GM20431 (cell line): ENCODE results near the gene LNX1.

ENCODE experiments used
- in situ Hi-C: fragments of 300-500 bp; cut with MseI, MboI; formaldehyde crosslinking; loops from one replicate; pipeline ENCODE4 v1.15.0; 2020; ENCODE audit warnings: low sequenced_read_pairs; ENCODE audit not compliant: unreplicated experiment

LNX1 gene

DNA sequence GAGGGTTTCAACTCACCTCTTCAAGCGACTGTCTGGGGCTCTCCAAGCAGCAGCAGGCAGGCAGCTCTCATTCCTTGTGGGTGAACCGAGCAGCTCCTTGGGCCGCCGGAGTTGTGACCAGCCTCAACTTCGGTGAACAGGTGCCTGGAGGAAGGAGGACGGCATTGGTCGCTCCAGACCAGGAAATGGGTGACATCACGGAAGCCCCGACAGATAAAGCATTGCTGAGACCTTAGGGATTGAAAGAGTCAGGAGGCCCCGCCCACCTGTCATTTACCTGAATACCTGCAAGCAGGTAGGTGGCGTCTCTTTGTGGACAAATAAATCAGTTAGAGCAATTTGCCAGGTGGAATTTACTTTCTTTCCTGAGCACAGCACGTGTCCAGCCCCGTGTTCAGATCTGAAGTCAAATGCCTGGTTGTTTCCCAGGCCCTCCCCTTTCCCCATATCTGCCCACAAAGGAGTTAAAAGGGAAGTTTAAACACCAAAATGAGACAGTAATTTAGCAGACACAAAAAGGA lies at the start of gene LNX1:
Gene LNX1, minus strand, starts transcription at position 115 of the 521 bp plus-strand sequence. CDS start 17,484 bp downstream, outside the sequence.
- in situ Hi-C loops: no loop called here

DNA sequence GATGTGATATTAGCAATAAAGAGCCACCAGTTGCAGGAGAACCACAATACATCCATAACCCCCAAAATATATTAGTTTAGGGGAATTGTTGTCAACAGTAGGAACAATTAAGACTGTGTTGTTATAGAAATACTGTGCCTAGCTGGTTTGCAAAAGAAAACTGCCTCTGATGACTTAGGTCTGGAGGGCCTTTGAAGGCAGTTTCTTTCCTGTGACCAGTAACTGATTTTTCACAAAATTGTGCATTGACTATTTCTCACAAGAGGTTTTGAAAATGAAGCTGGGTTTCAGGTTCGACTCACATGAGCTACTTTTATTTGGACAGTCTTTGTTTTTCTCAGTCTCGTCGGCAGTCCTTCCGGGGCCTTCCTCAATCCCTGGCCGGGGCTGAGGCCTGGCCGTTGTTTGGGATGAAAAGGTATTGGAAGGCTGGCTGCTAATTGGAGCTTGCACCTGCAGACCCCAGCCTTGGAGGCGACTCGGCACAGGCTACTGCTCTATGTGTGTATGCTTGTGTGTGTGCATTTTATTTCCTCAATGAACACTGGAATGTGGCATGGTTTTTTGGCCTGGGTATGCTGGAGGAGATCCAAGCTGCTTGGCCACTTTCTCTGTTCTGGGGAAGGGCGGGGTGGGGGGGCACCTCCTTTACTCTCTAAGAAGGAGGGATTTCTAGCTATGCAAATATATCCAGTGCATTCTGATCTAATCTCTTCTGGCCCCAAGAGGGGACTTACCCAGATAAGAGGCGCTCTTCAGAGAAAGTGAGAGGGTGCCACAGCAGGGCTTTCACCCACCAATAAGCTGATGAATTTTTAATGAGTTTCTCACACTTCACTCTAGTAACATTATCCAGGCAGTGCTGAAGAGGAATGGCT lies 49.5 kb upstream of the LNX1 start:
- in situ Hi-C loops: no loop called here

DNA sequence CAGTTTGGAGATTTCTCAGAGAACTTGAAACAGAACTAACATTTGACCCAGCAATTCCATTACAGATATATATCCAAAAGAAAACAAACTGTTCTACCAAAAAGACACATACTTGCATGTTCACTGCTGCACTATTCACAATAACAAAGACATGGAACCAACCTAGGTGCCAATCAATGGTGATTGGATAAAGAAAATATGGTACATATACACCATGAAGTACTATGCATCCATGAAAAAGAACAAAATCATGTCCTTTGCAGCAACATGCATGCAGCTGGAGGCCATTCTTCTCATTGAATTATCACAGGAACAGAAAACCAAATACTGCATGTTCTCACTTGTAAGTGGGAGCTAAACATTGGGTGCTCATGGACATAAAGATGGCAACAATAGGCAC lies 47.6 kb upstream of the LNX1 start:
- in situ Hi-C loops: no loop called here

DNA sequence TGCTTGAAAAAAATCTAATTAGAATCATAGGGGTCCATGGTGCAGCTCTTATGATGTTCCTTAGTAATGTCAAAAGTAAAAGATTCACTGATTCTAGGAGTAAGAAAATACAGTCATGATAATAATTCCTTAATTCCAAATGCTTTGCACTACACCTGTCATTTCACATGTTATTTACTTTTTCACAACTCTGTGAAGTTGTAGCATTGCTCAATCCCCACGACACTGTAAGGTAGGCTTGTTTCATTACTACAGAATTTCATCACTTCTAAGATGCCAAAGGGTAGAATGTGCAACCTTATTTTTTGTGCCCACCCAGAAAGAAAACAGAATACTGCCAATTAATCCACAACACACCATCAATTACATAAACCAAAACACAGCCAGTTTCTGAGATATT lies 46.1 kb upstream of the LNX1 start:
- in situ Hi-C loops: no loop called here

DNA sequence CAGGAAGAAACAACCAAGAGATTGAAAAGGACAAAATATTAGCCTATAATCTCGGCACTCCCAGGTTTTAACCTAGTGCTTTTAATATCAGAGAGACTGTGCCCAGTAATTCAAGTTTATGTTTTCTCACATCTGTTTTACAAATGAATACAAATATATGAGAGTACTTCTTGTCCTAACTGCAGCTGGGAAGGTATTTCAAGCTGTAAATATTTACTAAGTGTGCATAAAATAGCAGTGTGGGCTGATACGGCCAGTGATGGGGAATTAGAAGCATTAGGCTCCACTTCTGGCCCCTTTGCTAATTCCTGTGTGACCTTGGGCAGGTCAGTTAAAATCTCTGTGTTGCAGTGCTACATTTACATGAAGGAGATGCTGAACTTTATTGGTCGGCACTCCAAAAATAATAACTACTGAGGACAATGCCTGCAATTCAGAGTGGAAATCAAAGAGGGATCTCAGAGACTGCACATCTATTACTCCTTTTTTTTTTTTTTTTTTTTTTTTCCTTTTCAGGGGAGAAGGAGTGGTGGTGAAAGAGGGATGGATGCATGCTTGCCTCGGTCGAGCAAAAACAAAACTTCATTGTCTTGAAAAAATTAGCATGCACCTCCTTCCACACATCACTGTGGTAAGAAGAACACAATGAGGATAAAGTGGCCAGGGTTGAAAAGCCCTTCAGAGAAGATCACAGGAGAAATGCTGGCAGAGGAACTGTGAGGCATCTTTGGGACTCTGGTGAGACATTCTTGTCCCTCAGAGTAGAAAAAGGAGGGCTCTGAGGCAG lies 44.6 kb upstream of the LNX1 start:
- in situ Hi-C loops: no loop called here

DNA sequence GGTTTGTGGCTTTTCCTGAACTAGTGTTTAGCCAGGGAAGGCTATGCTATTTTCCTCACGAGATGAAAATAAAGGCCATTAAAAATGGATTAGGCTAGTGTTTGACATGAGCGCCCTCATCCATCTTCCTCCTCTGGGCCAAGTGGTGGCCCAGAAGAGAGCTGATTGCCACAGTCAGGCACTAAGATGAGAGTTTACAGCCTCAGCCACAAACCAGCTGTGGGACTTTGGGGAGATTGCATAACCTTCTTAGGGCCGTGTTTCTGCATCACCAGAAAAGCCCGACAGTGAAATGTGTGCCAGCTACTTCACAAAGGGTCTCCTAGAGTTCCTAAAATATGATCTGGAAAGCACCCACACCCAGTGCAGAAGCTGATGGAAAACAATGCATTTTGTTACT lies 42.3 kb upstream of the LNX1 start:
- in situ Hi-C loops: no loop called here

DNA sequence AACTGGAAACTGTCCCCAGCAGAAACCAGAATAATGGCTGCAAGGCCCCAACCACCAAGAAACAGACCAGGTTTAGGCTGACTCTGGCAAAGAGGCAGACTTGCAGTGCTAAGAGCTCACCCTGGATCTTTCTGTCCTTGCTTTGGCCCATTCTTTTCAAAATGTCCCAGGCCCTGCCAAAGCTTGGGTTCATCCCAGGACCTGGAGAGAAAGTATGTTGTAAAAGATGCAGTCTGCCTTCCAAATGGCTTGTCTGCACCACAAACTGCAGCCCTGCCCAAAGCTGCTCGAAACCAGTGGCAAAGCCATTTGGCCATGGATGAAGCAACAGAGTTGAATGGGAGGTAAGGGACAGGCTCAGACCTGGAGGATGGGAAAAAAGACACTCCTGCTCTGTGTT lies 38.0 kb upstream of the LNX1 start:
- in situ Hi-C loops: no loop called here

DNA sequence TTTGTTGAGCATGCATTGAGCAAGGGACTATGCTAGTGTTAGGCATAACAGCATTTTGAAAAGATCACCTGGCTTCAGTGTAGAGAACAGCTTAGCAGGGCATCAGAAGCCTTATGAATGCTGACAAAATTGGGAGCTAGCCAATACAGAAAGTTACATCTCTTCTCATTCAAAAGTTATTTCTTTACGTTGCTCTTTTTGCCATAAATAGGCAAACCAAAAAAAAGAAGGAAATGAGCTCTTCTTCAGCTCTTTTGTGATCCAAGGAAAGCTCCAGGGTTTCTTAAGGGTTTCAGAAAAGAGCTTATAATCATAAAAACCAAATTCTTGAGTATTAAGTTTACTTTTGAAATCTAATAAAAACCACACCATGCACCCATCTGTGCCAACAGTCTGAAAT lies 35.2 kb upstream of the LNX1 start:
- in situ Hi-C loops: no loop called here

DNA sequence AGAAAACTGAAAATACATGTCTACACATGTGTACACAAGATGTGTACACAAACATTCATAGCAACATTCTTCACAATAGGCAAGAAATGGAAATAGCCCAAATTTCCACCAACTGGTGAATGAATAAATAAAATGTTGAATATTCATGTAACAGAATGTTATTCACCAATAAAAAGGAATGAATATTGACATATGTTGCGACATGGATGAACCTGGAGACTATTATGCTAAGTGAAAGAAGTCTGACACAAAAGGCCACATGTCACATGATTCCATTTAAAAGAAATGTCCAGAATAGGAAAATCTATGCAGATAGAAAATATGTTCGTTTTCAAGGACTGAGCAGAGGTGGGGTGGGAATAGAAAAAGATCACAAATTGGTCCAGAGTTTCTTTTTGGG lies 34.6 kb upstream of the LNX1 start:
- in situ Hi-C loops: no loop called here

DNA sequence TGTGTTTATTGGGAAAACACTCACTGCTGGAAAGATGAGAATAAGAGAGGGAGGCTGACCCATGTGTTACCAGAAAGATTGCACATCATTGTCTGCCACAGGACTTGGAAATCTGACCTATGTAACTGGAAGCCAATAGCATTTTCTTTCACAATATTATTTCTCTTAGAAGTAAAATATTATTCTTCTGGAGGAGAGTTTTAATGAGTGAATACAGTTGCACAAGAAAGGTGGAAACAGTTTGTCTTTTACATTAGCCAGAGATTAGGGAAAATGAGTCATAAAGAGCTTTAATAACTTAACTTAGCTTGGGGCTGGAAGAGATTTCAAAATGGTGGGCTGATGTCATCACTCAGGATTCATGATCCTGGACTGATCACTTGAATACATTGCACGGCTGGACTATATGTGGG lies 31.5 kb upstream of the LNX1 start:
- in situ Hi-C loops: no loop called here

DNA sequence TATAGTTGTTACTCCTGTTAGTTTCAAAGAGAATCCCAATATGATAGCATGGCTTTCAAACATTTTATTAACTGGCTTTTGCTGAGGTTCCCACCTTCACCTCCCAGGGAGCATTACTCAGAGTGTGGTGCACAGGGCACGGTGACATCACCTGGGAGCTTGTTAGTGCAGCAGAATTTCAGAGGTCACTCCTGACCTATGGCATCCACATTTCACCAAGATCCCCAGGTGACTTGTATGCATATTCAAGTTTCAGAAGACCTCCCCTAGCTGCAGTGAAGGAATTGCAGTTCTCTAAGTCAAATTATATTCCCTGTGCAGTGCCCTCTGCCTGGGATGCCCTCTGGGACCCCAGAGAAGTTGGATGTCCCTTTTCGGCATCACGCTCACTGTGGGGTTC lies 29.7 kb upstream of the LNX1 start:
- in situ Hi-C loops: no loop called here

DNA sequence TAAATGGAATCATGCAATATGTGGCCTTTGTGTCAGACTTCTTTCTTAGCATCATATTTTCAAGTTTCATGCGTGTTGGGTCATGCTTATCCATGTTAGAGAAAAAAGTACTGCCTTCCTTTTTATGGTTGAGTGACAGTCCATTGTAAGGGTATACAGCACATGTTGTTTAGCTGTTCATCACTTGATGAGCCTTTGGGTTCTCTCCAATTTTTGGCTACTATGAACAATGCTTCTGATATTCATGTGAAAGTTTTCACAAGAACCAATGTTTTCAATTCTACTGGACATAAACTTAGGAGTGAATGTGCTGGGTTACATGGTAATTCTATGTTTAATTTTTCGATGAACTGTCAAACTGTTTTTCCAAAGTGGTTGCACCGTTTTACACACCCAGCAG lies 28.1 kb upstream of the LNX1 start:
- in situ Hi-C loops: no loop called here

DNA sequence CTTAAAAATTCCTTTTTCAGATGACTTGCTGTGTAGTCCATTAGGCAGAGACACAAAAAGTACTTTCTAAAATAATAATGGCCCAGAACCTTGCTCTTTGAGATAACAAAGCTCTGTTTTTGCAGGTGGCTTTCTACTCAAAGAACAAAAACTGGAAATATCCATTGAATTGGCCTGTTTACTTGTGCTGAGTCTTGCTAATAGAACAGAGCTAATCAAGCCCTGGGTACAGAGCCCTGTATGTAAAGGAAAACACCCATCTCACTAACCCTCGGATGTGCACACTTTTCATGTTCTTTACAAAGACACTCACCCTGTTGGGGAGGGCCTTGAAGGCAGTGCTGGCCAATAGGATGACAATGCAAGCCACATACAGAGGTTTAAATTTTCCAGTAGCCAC lies 27.0 kb upstream of the LNX1 start:
- in situ Hi-C loops: no loop called here

DNA sequence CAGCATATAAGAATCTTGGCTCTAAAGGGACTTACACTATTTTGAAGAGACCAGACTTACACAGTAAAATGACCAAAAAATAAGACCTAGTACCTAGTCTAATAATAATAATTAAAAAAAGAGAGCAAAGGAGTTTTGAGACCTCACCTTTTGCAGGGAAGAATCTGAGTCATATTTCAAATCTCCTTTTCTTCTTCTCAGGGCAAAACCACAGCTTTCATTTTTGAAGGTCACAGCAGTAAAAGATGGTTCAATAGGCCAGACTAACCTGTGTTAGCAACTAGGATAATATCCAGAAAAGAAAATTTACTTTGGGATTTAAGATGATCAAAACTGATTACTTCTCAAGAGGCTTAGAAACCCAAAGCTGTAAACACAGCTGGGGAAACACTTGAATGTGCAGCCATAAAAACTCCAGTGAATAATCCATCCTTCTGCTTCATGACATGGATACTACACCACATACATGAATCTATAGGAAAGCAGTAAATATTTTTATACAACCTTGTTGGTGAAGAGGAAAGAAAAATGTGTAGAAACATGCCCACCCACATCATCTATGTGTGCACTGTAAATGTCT lies 25.9 kb upstream of the LNX1 start:
- in situ Hi-C loops: no loop called here

DNA sequence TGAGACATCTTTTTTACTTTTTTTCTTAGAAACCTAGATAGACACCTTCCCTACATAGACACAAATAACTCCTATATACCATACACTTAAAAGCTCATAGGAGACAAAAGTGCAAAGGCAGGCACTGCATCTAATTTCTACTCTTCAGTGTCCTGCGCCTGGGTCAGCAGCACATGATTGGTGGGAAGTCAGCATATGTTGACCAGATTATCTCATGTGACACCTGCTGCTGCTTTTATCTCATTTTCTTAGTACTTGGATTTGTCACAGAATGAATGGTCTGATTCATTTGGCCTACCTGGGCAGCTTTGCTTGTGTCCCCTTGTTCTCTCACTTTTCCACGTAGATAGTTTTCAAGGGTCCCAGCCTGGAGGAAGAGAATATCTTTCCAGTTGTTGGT lies 24.9 kb upstream of the LNX1 start:
- in situ Hi-C loops: no loop called here

DNA sequence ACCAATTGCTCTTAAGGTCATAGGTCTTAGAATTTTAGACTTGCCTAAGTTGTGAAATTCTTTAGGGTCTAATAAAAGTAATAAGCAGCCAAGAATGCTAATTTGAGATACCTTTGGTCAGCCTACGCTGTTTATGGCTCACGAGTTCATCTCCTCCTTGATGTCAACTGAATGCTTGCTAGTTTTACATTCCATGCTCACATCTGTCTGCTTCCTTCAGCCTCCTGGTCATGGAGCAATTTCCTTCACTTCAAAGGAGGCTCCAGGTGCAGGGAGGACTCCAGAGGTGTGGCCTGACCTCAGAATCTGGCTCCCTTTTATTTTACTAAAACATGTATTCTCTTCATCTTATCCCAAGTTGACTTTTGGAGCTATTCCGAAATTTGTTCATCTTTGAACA lies 23.3 kb upstream of the LNX1 start:
- in situ Hi-C loops: no loop called here

DNA sequence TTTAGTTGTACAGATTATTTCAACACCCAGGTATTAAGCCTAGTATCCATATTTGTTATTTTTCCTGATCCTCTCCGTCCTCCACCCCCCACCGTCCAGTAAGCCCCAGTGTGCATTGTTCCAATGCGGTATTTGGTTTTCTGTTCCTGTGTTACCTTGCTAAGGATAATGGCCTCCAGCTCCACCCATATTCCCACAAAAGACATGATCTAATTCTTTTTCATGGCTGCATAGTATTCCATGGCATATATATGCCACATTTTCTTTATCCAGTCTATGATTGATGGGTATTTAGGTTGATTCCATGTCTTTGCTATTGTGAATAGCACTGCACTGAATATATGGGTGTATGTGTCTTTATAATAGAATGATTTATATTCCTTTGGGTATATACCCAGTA lies 22.1 kb upstream of the LNX1 start:
- in situ Hi-C loops: no loop called here

DNA sequence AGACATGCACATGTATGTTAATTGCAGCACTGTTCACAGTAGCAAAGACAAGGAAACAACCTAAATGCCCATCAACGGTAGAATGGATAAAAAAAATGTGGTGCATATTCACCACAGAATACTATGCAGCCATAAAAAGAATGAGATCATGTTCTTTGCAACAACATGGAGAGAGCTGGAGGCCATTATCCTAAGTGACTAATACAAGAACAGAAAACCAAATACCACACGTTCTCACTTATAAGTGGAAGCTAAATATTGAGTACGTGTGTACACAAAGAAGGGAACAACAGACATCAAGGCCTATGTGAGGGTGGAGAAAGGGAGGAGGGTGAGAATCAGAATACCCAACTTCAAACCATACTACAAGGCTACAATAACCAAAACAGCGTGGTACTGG lies 17.4 kb upstream of the LNX1 start:
- in situ Hi-C loops: no loop called here

DNA sequence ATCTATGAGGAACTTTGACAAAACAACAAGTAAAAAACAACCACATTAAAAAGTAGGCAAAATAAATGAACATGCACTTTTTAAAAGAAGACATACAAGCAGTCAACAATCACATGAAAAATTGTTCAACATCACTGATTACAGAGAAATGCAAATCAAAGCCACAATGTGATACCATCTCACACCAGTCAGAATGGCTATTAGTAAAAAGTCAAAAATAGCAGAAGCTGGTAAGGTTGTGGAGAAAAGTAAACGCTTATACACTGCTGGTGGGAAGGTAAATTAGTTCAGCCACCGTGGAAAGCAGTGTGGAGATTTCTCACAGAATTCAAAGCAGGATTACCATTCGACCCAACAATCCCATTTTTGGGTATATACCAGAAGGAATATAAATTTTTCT lies 17.0 kb upstream of the LNX1 start:
- in situ Hi-C loops: no loop called here

DNA sequence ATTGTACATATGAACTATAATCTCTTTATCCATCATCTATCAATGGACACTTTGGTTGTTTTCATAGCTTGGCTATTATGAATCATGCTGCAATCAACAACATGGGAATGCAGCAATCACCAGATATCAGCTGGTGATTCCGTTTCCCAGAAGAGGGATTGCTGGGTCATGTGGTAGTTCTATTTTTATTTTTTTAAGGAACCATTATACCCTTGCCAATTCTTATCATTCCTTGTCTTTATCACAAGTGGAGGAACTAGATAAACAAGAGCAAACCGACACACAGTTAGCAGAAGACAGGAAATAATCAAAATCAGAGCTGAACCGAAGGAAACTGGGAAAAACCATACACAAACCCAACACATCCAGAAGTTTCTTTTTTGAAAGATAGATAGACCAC lies 14.5 kb upstream of the LNX1 start:
- in situ Hi-C loops: no loop called here

DNA sequence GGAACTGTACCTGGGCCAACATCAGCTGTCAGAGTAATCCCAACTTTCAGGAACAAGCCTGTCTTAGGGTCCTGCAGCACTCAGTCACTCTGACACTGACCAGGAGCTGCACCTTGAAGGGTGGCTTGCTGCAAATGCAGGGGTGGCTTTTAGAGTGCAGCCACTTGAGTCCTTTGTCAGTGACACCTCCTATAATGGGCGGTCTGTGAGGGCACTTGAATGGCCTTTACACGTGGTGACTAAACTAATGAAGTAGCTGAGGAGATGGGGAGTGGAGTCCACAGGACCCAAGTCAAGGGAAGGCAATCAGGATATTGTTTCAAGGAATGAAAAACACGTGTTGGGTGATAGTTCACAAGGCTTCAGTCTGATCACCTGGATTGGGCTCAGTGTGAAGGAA lies 11.1 kb upstream of the LNX1 start:
- in situ Hi-C loops: no loop called here
